ENCODE results near the gene TBCEL. TPM values are rescaled to one million over a fixed set of nuclear protein-coding genes. Genes with fewer than 3 reads are reported as not detected.

Gene TBCEL
- total RNA-seq, 1 donor from 2014 or later, result 36.5 TPM

GRCh38 chr11:121122328-121122727 is 98.4 kb downstream of the TBCEL start:
- no peak overlapping the region for H3K27ac Mint-ChIP-seq (ENCODE audit: unreplicated experiment)
- no peak overlapping the region for H3K4me3 Mint-ChIP-seq (ENCODE audit: unreplicated experiment)
- peaks cover 21% of the 10 kb centered on the region for H3K36me3 Mint-ChIP-seq (ENCODE audit: unreplicated experiment)
- DNase-seq, result no peak
- no peaks in the 10 kb centered on the region for H3K4me1 Mint-ChIP-seq (ENCODE audit: low read depth, unreplicated experiment)
- H3K27me3 Mint-ChIP-seq (ENCODE audit: unreplicated experiment), result no peaks in the 10 kb centered on the region
- no peak for TF ChIP-seq CTCF (IDR thresholded peaks at IDR 0.05; ENCODE audit: partially characterized antibody, unreplicated experiment)
- peaks cover 1% of the 10 kb centered on the region for H3K9me3 Mint-ChIP-seq (ENCODE audit: unreplicated experiment)

- no peak overlapping the region for H3K4me3 Mint-ChIP-seq (ENCODE audit: unreplicated experiment)
- no peaks in the 10 kb centered on the region for H3K27me3 Mint-ChIP-seq (ENCODE audit: unreplicated experiment)
- no peaks in the 10 kb centered on the region for H3K4me1 Mint-ChIP-seq (ENCODE audit: low read depth, unreplicated experiment)
- H3K9me3 Mint-ChIP-seq (ENCODE audit: unreplicated experiment), result peaks cover 1% of the 10 kb centered on the region
- no peak for DNase-seq
- TF ChIP-seq CTCF (IDR thresholded peaks at IDR 0.05; ENCODE audit: partially characterized antibody, unreplicated experiment), result no peak
- H3K27ac Mint-ChIP-seq (ENCODE audit: unreplicated experiment), result no peak overlapping the region
- peaks cover 21% of the 10 kb centered on the region for H3K36me3 Mint-ChIP-seq (ENCODE audit: unreplicated experiment)
Observed at GRCh38 chr11:121123496-121124069, 99.7 kb downstream of the TBCEL start.

- Mint-ChIP-seq H3K36me3 (ENCODE audit: unreplicated experiment) (peaks cover 10% of the 10 kb centered on the region), H3K27ac (ENCODE audit: unreplicated experiment) (no peak overlapping the region), H3K9me3 (ENCODE audit: unreplicated experiment) (no peaks in the 10 kb centered on the region), H3K4me3 (ENCODE audit: unreplicated experiment) (no peak overlapping the region), H3K27me3 (ENCODE audit: unreplicated experiment) (no peaks in the 10 kb centered on the region), H3K4me1 (ENCODE audit: low read depth, unreplicated experiment) (no peaks in the 10 kb centered on the region)
- no peak for TF ChIP-seq CTCF (IDR thresholded peaks at IDR 0.05; ENCODE audit: partially characterized antibody, unreplicated experiment)
- DNase-seq, result no peak
Observed at GRCh38 chr11:121127809-121128208, 103.9 kb downstream of the TBCEL start.

GRCh38 chr11:121129362-121130340 is 105.7 kb downstream of the TBCEL start:
- DNase-seq, result no peak
- Mint-ChIP-seq H3K4me1 (ENCODE audit: low read depth, unreplicated experiment) (no peaks in the 10 kb centered on the region), H3K27me3 (ENCODE audit: unreplicated experiment) (no peaks in the 10 kb centered on the region), H3K9me3 (ENCODE audit: unreplicated experiment) (no peaks in the 10 kb centered on the region), H3K4me3 (ENCODE audit: unreplicated experiment) (no peak overlapping the region), H3K36me3 (ENCODE audit: unreplicated experiment) (no peaks in the 10 kb centered on the region), H3K27ac (ENCODE audit: unreplicated experiment) (no peak overlapping the region)
- no peak for TF ChIP-seq CTCF (IDR thresholded peaks at IDR 0.05; ENCODE audit: partially characterized antibody, unreplicated experiment)

- Mint-ChIP-seq H3K4me1 (ENCODE audit: low read depth, unreplicated experiment) (no peaks in the 10 kb centered on the region), H3K27ac (ENCODE audit: unreplicated experiment) (no peak overlapping the region), H3K9me3 (ENCODE audit: unreplicated experiment) (no peaks in the 10 kb centered on the region), H3K27me3 (ENCODE audit: unreplicated experiment) (no peaks in the 10 kb centered on the region), H3K36me3 (ENCODE audit: unreplicated experiment) (no peaks in the 10 kb centered on the region), H3K4me3 (ENCODE audit: unreplicated experiment) (no peak overlapping the region)
- DNase-seq, result no peak
- TF ChIP-seq CTCF (IDR thresholded peaks at IDR 0.05; ENCODE audit: partially characterized antibody, unreplicated experiment), result no peak
Observed at GRCh38 chr11:121131656-121132055, 107.8 kb downstream of the TBCEL start.
